Thyroid gland (tissue), 4 donors: ENCODE data around the gene OR2T27.
"Not testable (repeated sequence)": the region's sequence is repeated elsewhere in the genome, so short reads cannot be mapped to it uniquely, and the experiment has no call there.

Source experiments
- CTCF ChIP-seq, 6 experiments: fragments of 200-600 bp in 3 of 6; fragments of 450-650 bp in 3 of 6; sonication (generic) in 3 of 6; IDR thresholded peaks; one replicate each; pipeline ENCODE4 v1.5.1; 2016 to 2019; ENCODE audit warnings: antibody characterized with exemption in 6 of 6, mild to moderate bottlenecking in 2 of 6, inconsistent platforms in 1 of 6, moderate library complexity in 1 of 6
- POLR2A ChIP-seq, 2 donors: fragments of 450-650 bp; IDR thresholded peaks; one replicate each; pipeline ENCODE4 v1.6.1; 2017; ENCODE audit warnings: antibody characterized with exemption in 2 of 2, mild to moderate bottlenecking in 2 of 2, moderate library complexity in 1 of 2

DNA sequence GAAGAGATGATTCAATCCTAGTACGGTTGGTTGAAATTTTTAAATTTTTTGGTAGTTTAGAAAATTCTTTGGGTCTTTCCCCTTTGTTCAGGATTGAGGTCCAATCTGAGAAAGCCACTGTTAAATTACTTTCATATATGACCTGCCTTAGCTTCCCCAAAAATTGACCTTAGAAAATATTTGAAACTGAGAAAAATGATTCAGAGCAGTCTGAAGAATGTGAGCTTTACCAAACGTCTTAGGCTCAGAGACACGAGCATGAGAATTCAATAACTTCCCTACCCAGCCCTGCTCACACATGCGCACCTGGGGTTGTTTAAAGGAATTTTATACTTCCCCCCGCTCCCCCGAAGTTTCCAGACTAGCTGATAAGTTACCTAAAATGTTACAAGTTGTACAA lies 1.5 kb upstream of the OR2T27 start:
- TF ChIP-seq CTCF, POLR2A (IDR thresholded peaks at IDR 0.05): not testable (repeated sequence)
